ENCODE measurements around the gene TMEM37. TPM values are rescaled to one million over a fixed set of nuclear protein-coding genes. Genes with fewer than 3 reads are reported as not detected.

Gene TMEM37
- total and polyA plus RNA-seq, 2 of the 13 experiments (the other 11 are each of a cell fraction or from before 2014, with no cell fraction given): 37.7 to 115 TPM

- TF ChIP-seq ZNF275 (CRISPR knock-in tag; IDR thresholded peaks at IDR 0.05; ENCODE audit: borderline replicate concordance) (peak; percentile 93; the same call in 1 of the 2 replicates), MEIS2 (CRISPR knock-in tag; IDR thresholded peaks at IDR 0.05) (no peak), BATF2 (CRISPR knock-in tag; IDR thresholded peaks at IDR 0.05) (0 out of 2 replicates have a peak, but pooled peaks have one; percentile 77), ZNF609 (CRISPR knock-in tag; IDR thresholded peaks at IDR 0.05; ENCODE audit: borderline replicate concordance) (peak; percentile 79), SRSF4 (IDR thresholded peaks at IDR 0.05; ENCODE audit: low read depth, low read length, poor library complexity, severe bottlenecking) (no peak), SNRNP70 (IDR thresholded peaks at IDR 0.05; ENCODE audit: low read depth, low read length) (no peak), ISX (CRISPR knock-in tag; conservative IDR thresholded peaks at IDR 0.05) (no peak), ZFP91 (CRISPR knock-in tag; IDR thresholded peaks at IDR 0.05; ENCODE audit: borderline replicate concordance) (peak; percentile 64), ZNF770 (CRISPR knock-in tag; IDR thresholded peaks at IDR 0.05) (peak; percentile 92), CAMTA2 (CRISPR knock-in tag; IDR thresholded peaks at IDR 0.05; ENCODE audit: borderline replicate concordance) (peak; percentile 45; the same call in 1 of the 2 replicates), ERF (CRISPR knock-in tag; IDR thresholded peaks at IDR 0.05) (peak; percentile 77), ZNF10 (CRISPR knock-in tag; IDR thresholded peaks at IDR 0.05; ENCODE audit: borderline replicate concordance, low read depth) (no peak), STAG1 (CRISPR knock-in tag; IDR thresholded peaks at IDR 0.05) (peak; percentile 25; the same call in 1 of the 2 replicates), ZNF335 (CRISPR knock-in tag; IDR thresholded peaks at IDR 0.05) (no peak), TFAP4 (IDR thresholded peaks at IDR 0.05; ENCODE audit: borderline replicate concordance, low read depth) (0 out of 2 replicates have a peak, but pooled peaks have one; percentile 58)
Measured at GRCh38 chr2:119431155-119431975, at the start of gene TMEM37 (continued).

Measured in HepG2 (cell line).